Measurements from ENCODE around the gene PLCB1.

PLCB1 gene

DNA sequence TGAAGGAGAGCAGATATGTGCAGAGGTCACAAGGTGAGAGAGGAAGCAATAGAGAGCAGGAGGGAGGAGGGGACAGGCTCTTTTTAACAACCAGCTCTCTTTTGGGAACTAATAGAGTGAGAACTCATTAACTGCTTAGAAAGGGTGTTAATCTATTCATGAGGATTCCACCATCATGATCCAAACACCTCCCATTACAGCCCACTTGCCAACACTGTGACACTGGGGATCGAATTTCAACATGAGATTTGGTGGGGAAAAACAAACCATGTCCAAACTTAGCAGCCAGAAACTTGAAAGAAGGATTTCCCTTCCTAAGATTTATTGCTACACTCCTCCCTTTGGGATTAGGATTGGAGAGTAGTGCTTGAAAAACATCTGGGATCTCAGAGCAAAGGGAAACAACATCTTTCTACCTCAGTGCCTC lies 801.3 kb downstream of the PLCB1 start:
- DNase-seq: no peak

DNA sequence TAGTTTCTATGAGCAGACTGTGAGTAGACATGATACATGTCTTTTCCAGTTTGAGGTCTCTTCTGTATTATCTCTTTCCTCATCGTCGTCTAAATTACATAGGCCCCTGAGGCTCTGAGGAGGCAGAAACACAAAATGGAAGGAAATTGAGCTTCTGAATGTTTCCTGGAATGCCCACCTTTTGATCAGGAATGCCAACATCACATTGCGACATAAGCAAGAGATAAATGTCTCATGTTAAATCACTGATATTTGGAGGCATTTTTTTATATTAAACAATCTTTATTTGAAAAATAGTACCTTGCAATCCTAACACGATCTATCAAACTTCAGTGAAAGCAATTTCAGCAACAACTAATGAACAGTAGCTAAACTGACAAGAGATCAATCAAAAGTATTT lies 802.3 kb downstream of the PLCB1 start:
- no peak for DNase-seq
